CD4-positive, alpha-beta T cell treated with Interferon alpha-2 for 1 hour (primary cell): Measurements from ENCODE around the gene TRANK1.

Source experiments
- DNase-seq, 2 donors: peaks; one replicate each; pipeline ENCODE4 v3.0.0-alpha.2; 2020 to 2022

The TRANK1 gene

GRCh38 chr3:36792342-36792741 lies 152.5 kb downstream of the TRANK1 start:
- DNase-seq, result peak in 1 of 2 donors; percentile 25

- no peak for DNase-seq
Observed at GRCh38 chr3:36790765-36791164, 154.1 kb downstream of the TRANK1 start.

GRCh38 chr3:36786921-36787890 lies 157.6 kb downstream of the TRANK1 start:
- DNase-seq, result peak; percentile 3 to 27

- DNase-seq, result no peak
Observed at GRCh38 chr3:36784138-36784635, 160.7 kb downstream of the TRANK1 start.

- no peak for DNase-seq
Observed at GRCh38 chr3:36777424-36778218, 167.2 kb downstream of the TRANK1 start.
